Midbrain (tissue), 1 donor: ENCODE results near the gene FUT7.

Source experiments
- DNase-seq: peaks from one replicate; lab custom pipeline; 2025; lab: John Stamatoyannopoulos, UW

FUT7 gene

GRCh38 chr9:136982232-136983051, 49.4 kb downstream of the FUT7 start, which contains the start of gene LCNL1:
Gene LCNL1 (plus strand): TSS chr9:136982993. CDS start chr9:136983587, 594 bp downstream.
- peak; percentile 64 for DNase-seq

DNA sequence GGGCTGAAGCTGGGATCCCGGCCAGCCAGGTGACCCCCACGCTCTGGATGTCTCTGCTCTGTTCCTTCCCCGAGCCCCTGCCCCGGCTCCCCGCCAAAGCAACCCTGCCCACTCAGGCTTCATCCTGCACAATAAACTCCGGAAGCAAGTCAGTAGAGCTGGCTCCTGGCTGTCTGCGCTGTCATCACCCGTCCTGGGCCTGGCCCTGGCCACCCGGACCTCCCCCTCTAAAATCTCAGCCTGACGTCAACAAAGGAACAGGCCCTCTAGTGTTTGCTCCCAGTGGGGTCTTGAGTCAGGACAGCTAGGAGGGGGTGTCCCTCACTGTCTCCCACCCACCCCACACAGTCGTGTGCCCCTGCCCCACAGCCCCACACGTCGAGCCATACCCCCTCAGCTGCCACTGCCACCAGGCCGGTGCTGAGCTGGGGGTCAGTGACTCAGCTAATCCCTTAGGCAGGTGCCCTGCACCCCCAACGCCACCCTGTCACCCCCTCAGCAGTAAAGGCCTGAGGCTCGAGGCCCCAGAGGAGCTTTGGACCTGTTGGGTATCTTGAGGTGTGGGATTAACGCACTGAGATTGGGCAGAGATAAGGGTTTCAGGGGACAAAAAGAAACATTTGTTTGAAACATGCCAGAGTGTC, 50.2 kb downstream of the FUT7 start:
- peak; percentile 69 for DNase-seq

- no peak for DNase-seq
These were observed 51.0 kb downstream of the FUT7 start for GRCh38 chr9:136980669-136981478.
